ENCODE data around the gene SIGLEC6.

Gene SIGLEC6

GRCh38 chr19:51546107-51546649, 14.7 kb upstream of the SIGLEC6 start:
- in situ Hi-C loops (cut with HindIII; ENCODE audit: low pct_unique_long_range_greater_than_20kb, low sequenced_read_pairs) = no loop called here
- TF ChIP-seq JUND (IDR thresholded peaks at IDR 0.05; ENCODE audit: low read depth) = no peak
- no peak for DNase-seq (ENCODE audit: low read depth in 1 of 2, low spot score in 1 of 2)

- in situ Hi-C loops (cut with HindIII; ENCODE audit: low pct_unique_long_range_greater_than_20kb, low sequenced_read_pairs) = no loop called here
- DNase-seq (ENCODE audit: low read depth in 1 of 2, low spot score in 1 of 2) = no peak
- no peak for TF ChIP-seq JUND (IDR thresholded peaks at IDR 0.05; ENCODE audit: low read depth)
These were observed 12.6 kb upstream of the SIGLEC6 start for GRCh38 chr19:51544038-51544437.

- in situ Hi-C loops (cut with HindIII; ENCODE audit: low pct_unique_long_range_greater_than_20kb, low sequenced_read_pairs) = no loop called here
- DNase-seq (ENCODE audit: low read depth in 1 of 2, low spot score in 1 of 2) = no peak
- TF ChIP-seq JUND (IDR thresholded peaks at IDR 0.05; ENCODE audit: low read depth) = no peak
These were observed 11.2 kb upstream of the SIGLEC6 start for GRCh38 chr19:51542699-51543098.

- TF ChIP-seq JUND (IDR thresholded peaks at IDR 0.05; ENCODE audit: low read depth) = no peak
- in situ Hi-C loops (cut with HindIII; ENCODE audit: low pct_unique_long_range_greater_than_20kb, low sequenced_read_pairs) = no loop called here
- no peak for DNase-seq (ENCODE audit: low read depth in 1 of 2, low spot score in 1 of 2)
These were observed 10.2 kb upstream of the SIGLEC6 start for GRCh38 chr19:51541458-51542357.

GRCh38 chr19:51539821-51540366, 8.4 kb upstream of the SIGLEC6 start:
- no peak for DNase-seq (ENCODE audit: low read depth in 1 of 2, low spot score in 1 of 2)
- in situ Hi-C loops (cut with HindIII; ENCODE audit: low pct_unique_long_range_greater_than_20kb, low sequenced_read_pairs) = no loop called here
- TF ChIP-seq JUND (IDR thresholded peaks at IDR 0.05; ENCODE audit: low read depth) = no peak

- in situ Hi-C loops (cut with HindIII; ENCODE audit: low pct_unique_long_range_greater_than_20kb, low sequenced_read_pairs) = no loop called here
- no peak for DNase-seq (ENCODE audit: low read depth in 1 of 2, low spot score in 1 of 2)
These were observed 4.1 kb upstream of the SIGLEC6 start for GRCh38 chr19:51535535-51535934.

GRCh38 chr19:51530616-51531015, 854 bp downstream of the SIGLEC6 start:
- in situ Hi-C loops (cut with HindIII; ENCODE audit: low pct_unique_long_range_greater_than_20kb, low sequenced_read_pairs) = no loop called here
- TF ChIP-seq JUND (IDR thresholded peaks at IDR 0.05; ENCODE audit: low read depth) = no peak
- DNase-seq (ENCODE audit: low read depth in 1 of 2, low spot score in 1 of 2) = no peak

More at GRCh38 chr19:51535535-51535934, 4.1 kb upstream of the SIGLEC6 start:
- no peak for TF ChIP-seq JUND (IDR thresholded peaks at IDR 0.05; ENCODE audit: low read depth)

- no peak for TF ChIP-seq JUND (IDR thresholded peaks at IDR 0.05; ENCODE audit: low read depth)
- DNase-seq (ENCODE audit: low read depth in 1 of 2, low spot score in 1 of 2) = no peak
- in situ Hi-C loops (cut with HindIII; ENCODE audit: low pct_unique_long_range_greater_than_20kb, low sequenced_read_pairs) = no loop called here
These were observed 2.2 kb downstream of the SIGLEC6 start for GRCh38 chr19:51529301-51529700.

GRCh38 chr19:51525651-51526050, 5.8 kb downstream of the SIGLEC6 start:
- no peak for DNase-seq (ENCODE audit: low read depth in 1 of 2, low spot score in 1 of 2)
- TF ChIP-seq JUND (IDR thresholded peaks at IDR 0.05; ENCODE audit: low read depth) = no peak
- in situ Hi-C loops (cut with HindIII; ENCODE audit: low pct_unique_long_range_greater_than_20kb, low sequenced_read_pairs) = no loop called here

- no peak for DNase-seq (ENCODE audit: low read depth in 1 of 2, low spot score in 1 of 2)
- no peak for TF ChIP-seq JUND (IDR thresholded peaks at IDR 0.05; ENCODE audit: low read depth)
- in situ Hi-C loops (cut with HindIII; ENCODE audit: low pct_unique_long_range_greater_than_20kb, low sequenced_read_pairs) = no loop called here
These were observed 6.7 kb downstream of the SIGLEC6 start for GRCh38 chr19:51524666-51525264.

- no peak for DNase-seq (ENCODE audit: low read depth in 1 of 2, low spot score in 1 of 2)
- TF ChIP-seq JUND (IDR thresholded peaks at IDR 0.05; ENCODE audit: low read depth) = no peak
- in situ Hi-C loops (cut with HindIII; ENCODE audit: low pct_unique_long_range_greater_than_20kb, low sequenced_read_pairs) = no loop called here
These were observed 9.7 kb downstream of the SIGLEC6 start for GRCh38 chr19:51521781-51522180.

- no peak for DNase-seq (ENCODE audit: low read depth in 1 of 2, low spot score in 1 of 2)
- TF ChIP-seq JUND (IDR thresholded peaks at IDR 0.05; ENCODE audit: low read depth) = no peak
- in situ Hi-C loops (cut with HindIII; ENCODE audit: low pct_unique_long_range_greater_than_20kb, low sequenced_read_pairs) = no loop called here
These were observed 10.1 kb downstream of the SIGLEC6 start for GRCh38 chr19:51521357-51521756.

- no peak for DNase-seq (ENCODE audit: low read depth in 1 of 2, low spot score in 1 of 2)
- TF ChIP-seq JUND (IDR thresholded peaks at IDR 0.05; ENCODE audit: low read depth) = no peak
- in situ Hi-C loops (cut with HindIII; ENCODE audit: low pct_unique_long_range_greater_than_20kb, low sequenced_read_pairs) = no loop called here
These were observed 10.7 kb downstream of the SIGLEC6 start for GRCh38 chr19:51520728-51521127.

Measured in T47D (cell line).